ENCODE results near the gene CLDN7.

Gene CLDN7

DNA sequence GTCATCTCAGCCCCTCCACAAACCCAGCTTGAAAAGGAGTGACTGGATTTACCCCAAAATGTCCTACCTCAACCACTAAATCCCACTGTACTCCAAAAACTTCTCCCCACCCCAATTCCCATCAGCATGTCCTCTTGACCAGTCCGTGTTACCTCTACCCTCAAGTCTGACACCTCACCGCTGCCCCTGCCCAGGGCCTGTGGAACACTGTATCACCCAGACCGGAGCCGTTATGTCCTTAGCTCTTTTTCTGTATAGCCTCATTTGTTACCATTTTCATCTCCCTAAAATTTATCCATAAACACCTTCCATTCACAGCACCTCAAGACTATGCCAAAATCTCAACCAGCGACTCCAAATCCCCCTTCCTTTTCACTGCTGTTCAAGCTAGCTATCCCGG is 25.5 kb downstream of the CLDN7 start:
- DNase-seq (ENCODE audit: low read depth): no peak

DNA sequence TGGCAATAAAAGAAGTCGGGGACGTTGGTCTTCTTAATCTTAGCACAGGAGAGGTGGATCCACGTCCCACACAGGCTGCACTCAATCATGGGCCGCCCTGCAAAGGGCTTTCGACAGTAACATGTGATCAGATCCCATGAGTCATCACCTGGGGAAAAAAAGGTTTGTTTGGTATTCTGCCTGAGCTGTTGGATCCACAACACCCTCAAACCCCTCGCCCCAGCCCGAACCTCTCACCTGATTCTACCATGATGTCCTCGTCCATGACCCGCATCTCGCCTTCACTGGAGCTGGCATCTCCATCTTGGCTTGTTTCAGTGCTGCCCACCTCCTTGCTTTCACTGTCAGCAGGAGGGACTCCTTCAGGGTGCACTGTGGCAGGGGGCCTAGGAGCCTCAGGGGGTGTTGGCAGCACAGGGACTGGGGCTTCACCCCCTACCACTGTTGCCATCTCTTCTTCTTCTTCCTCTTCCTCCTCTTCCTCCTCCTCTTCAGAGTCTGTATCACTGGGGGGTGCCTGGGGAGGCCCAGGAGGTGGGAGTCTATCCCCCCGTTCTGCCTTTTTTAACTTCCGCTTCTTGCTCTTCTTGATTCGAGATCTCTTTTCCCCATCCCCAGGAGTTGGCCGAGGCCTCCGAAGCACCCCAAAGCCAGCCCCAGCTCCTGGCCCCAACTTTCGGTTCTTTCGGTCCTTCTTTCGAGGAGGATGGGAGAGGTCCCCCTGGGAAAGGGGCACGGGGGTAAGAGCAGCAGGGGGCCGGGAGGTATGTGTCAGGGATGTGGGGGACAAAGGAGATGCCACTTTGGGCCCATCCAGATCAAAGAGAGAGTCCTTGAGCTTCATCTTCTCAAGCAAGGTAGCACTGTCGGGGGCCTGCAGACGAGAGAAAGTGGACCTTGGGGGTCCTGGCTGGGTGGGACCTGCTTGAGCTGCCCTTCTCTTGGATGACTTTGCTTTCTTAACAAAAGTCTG is 26.3 kb downstream of the CLDN7 start:
- peak; percentile 67 for DNase-seq (ENCODE audit: low read depth)

DNA sequence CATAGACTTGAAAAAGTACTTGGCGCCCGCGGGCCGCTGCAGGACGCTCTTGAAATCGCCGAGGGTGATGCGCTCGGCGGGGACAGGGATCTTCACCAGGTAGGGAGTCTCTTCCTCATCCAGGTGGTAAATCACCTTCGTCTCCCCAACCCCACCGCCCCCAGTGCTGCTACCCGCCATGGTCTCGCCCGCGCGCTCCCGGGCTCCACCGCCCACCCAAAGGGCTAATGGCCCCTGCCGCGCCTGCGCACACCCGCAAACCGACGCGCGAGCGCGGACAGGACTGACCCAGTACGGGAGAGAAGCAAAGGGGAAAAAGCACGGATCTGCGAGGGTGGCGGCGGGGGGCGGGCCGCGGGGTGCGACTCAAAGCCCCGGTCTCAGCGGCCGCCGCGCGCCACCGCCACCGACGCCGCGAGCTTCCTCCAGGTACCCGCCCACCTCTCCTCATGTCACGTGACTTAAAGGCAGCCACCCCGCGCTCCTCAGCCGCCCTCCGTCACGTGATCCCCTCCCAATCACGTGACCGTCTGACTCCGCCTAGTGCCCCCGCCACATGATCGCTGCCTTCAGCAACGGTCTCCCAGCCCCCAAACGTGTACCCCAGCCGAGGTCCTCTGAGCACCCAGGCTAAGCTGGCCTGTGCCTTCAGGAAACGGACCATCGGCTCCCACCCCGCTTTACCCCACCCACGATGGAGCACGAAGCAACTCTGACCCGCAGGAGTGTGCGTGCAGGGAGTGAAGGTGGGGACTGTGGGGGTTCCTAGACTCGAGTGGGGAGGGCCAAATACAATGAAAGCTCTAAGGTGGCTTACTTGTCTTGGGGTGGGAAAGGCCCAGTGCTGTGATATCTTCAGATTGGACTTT is 28.0 kb downstream of the CLDN7 start, which contains the start of gene DVL2:
Gene DVL2, minus strand, starts transcription at position 435 of the 869 bp plus-strand sequence. Its CDS starts 255 bp downstream, at position 180.
- DNase-seq (ENCODE audit: low read depth): peak; percentile 96

GRCh38 chr17:7233701-7234082 is 28.6 kb downstream of the CLDN7 start:
- no peak for DNase-seq (ENCODE audit: low read depth)

GRCh38 chr17:7232114-7232513 is 30.2 kb downstream of the CLDN7 start:
- no peak for DNase-seq (ENCODE audit: low read depth)

- no peak for DNase-seq (ENCODE audit: low read depth)
Observed at GRCh38 chr17:7229504-7229903, 32.8 kb downstream of the CLDN7 start.

GRCh38 chr17:7228920-7229319 is 33.4 kb downstream of the CLDN7 start:
- no peak for DNase-seq (ENCODE audit: low read depth)

DNA sequence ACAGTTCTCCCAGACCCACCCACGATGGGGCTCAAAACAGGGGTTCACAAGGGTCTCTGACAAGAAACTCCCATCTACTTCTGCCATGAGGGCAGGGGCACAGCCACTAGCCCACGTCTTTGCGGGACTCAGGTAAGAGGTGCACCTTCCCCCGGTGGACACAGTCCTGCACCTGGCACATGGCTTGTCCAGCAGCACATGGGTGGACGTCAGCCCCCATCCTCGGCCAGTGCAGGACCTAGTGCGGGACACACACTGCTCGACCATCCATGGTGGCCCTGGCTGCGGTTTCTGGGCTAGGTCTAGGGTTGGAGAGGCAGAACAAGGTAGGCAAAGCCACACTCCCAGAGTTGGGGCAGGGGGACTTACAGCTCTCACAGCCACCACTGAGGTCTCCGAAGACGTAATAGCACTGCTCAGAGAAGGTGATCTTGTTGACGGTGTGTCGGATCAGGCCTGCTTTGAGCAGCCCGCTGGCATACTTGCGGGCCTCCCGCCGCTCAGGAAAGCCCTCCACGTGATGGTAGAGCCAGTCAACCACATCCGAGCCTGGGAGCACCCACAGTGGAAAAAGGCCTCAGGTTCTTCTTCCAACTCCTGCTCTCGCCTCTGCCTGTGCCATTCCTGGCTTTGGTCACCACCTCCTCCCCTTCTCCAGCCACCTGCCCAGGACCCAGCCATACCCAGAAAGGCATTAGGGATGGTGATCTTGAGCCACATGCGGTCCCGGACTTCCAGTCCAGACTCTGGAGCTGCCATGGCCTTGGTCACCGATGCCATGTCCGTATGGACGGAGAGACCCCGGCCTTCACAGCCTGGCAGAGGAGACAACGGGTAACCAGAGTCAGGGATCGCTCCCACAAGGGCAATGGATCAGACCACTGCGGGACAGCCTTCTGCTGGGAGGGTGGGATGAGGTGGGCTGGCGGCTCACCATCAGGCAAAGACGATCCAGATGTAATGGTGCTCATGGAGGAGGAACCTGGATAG is 35.3 kb downstream of the CLDN7 start:
- DNase-seq (ENCODE audit: low read depth): no peak

DNA sequence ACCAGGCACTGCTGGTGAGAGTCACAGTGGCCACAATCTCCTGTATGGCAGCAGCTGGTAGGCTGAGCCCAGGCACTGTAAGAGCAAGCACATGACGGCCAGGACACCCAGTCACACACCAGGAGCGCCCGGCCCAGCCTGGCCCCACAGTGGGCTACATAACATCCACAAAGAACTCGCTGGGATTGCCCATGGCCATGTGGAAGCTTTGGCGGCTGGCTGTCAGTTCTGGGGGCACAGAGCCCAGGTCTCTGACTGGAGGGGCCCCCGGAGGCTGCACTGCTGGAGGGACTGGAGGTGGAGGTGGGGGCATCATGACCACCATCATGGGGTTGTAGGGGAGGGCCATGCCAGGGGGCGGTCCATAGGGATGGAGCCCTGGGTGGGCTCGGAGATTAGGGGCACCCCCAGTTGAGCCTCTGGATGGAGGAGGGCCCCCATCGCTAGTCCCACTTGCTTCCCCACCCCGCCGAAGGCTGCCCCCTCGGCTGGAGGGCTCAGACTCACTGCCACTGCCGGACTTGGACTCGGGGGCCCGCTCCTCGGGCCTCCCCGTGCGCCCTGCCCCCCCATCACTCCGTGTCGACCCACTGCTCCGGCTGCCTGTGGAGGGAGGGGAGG is 36.5 kb downstream of the CLDN7 start:
- no peak for DNase-seq (ENCODE audit: low read depth)

GRCh38 chr17:7224661-7225111 is 37.6 kb downstream of the CLDN7 start:
- DNase-seq (ENCODE audit: low read depth): no peak

- no peak for DNase-seq (ENCODE audit: low read depth)
Observed at GRCh38 chr17:7224110-7224509, 38.2 kb downstream of the CLDN7 start.

GRCh38 chr17:7223375-7223774 is 38.9 kb downstream of the CLDN7 start:
- DNase-seq (ENCODE audit: low read depth): no peak

- DNase-seq (ENCODE audit: low read depth): no peak
Observed at GRCh38 chr17:7222972-7223292, 39.3 kb downstream of the CLDN7 start.

DNA sequence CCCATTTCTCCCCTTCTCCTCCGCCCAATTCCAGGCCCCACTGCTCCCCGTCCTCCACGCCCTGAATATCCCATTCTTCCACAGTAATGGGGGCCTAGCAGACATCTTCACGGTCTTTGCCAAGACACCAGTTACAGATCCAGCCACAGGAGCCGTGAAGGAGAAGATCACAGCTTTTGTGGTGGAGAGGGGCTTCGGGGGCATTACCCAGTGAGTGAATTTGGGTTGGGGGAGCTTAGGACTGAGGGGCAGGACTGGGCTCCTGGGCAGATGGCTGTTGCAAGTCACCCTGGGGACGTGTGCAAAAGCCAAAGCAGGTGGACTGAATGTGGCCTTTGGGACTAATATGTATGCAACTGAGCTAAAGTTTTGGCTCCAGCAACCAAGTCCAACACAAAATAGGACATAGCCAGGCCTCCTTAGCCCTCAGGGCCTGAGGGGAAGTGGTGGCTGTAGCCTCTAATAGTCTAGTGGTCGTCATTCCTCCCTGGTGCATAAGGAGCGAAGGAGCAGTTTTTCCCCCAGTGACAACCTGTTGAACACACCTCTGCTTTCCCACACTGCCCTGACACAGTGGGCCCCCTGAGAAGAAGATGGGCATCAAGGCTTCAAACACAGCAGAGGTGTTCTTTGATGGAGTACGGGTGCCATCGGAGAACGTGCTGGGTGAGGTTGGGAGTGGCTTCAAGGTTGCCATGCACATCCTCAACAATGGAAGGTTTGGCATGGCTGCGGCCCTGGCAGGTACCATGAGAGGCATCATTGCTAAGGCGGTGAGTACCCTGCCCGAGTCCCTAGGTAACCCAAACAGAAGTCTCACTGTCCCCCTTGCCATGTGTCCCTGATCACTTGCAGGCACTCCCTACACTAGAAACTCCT is 39.9 kb downstream of the CLDN7 start:
- no peak for DNase-seq (ENCODE audit: low read depth)

- no peak for DNase-seq (ENCODE audit: low read depth)
Observed at GRCh38 chr17:7221278-7222092, 40.8 kb downstream of the CLDN7 start.

DNA sequence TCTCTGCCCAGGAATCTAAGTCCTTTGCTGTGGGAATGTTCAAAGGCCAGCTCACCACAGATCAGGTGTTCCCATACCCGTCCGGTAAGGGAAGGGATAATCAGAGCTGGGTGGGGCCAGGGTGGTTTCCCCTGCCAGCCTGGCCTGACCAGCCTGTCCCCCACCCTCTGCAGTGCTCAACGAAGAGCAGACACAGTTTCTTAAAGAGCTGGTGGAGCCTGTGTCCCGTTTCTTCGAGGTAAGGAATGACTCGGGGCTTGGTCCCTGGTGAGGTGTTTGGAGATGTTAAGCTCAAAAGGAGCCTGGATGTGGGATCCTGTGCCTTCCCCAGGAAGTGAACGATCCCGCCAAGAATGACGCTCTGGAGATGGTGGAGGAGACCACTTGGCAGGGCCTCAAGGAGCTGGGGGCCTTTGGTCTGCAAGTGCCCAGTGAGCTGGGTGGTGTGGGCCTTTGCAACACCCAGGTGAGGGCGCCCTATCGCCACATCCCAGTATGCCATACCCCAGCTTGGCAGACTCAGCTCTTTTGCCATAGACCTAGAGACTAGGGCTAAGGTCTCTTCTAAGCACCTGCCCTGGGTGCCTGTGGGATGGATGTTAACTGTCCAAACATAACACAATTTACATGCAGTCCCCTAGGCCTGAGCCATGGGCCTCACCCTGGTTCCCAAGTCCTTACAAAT is 41.5 kb downstream of the CLDN7 start:
- DNase-seq (ENCODE audit: low read depth): peak; percentile 67

- DNase-seq (ENCODE audit: low read depth): peak; percentile 89
Observed at GRCh38 chr17:7219812-7220592, 42.3 kb downstream of the CLDN7 start, which contains the start of the genes ACADVL and DLG4. ACADVL (plus strand) TSS chr17:7219938; CDS start chr17:7219985, 47 bp downstream. DLG4 (minus strand) TSS chr17:7219836.
